Measurements from ENCODE around the gene RAP1GAP2. TPM values are rescaled to one million over a fixed set of nuclear protein-coding genes. Genes with fewer than 3 reads are reported as not detected.

RAP1GAP2 gene
- total and polyA plus RNA-seq, 2 experiments from 2014 or later, result 0.74 to 3.8 TPM

DNA sequence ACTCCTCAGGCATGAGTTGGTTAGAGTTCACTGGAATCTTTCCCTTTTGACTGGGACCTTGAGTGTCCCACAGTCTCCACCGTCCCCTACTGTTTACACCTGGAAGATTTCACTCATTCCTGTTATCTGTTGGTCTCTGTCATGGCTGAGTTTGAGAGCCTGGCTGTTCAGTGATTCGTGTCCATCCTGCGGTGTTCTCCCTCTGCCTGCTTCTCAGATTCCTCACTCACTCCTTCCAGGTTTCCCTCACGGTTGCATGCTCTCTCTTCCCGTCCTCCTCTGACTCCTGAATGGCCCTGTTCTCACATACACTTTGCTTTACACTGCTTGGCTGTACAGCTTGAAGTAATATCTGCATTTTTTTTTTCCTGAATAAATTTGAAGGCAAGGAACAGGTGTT lies 242.7 kb downstream of the RAP1GAP2 start:
- in situ Hi-C loops (cut with MboI), result loop anchor here (25.0 kb wide), 1 partner anchor 598 kb away; the partner anchor contains the start of genes CTNS and SHPK
- H3K27ac ChIP-seq, result no peak overlapping the region
- H3K9me3 ChIP-seq (ENCODE audit: low read depth), result no peaks in the 10 kb centered on the region
- H3K27me3 ChIP-seq (replicated peaks; ENCODE audit: insufficient read depth), result no peaks in the 10 kb centered on the region
- no peak for DNase-seq
- H3K36me3 ChIP-seq (ENCODE audit: low read depth), result no peaks in the 10 kb centered on the region
- WGBS, 2 experiments (ENCODE audit: low coverage in 1 of 2, low lambda C conversion rate in 2 of 2, missing lambda C conversion rate in 2 of 2), result 41 to 45% methylated on average over 5 of the region's 5 CpGs
- H4K20me1 ChIP-seq (ENCODE audit: insufficient read depth), result no peaks in the 10 kb centered on the region
- no peak overlapping the region for H3K4me3 ChIP-seq
- TF ChIP-seq EZH2phosphoT487 (IDR thresholded peaks at IDR 0.05; ENCODE audit: insufficient read depth, low read depth) (no peak), EZH2 (IDR thresholded peaks at IDR 0.05; ENCODE audit: insufficient read depth, poor library complexity, severe bottlenecking) (no peak)
- no peak overlapping the region for H2AFZ ChIP-seq
- no peaks in the 10 kb centered on the region for H3K79me2 ChIP-seq (ENCODE audit: insufficient read depth)
- no peaks in the 10 kb centered on the region for H3K9me2 ChIP-seq (ENCODE audit: insufficient read depth)
- no peaks in the 10 kb centered on the region for H3F3A ChIP-seq (ENCODE audit: insufficient read depth)
- H3K4me1 ChIP-seq (ENCODE audit: insufficient read depth), result no peaks in the 10 kb centered on the region
- no peak overlapping the region for H3K4me2 ChIP-seq (ENCODE audit: unreplicated experiment)
- H3K9ac ChIP-seq, result no peak overlapping the region

DNA sequence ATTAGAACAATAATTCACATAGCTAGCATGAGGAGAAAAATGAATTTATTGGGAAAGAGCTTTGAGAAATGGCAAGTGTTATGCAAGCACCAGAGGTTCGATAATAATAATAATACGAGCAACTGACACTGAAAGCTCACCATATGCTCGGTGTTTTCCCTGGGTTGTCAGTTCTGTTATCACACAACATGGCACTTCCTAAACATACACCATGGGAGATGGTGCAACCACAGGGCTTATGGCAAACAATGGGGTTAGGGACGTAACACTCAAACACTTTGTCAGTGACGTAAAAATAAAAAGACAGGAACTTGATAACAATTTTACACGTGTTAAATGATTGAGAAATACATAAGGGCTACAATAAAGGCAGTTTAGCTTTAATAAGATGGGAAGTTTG lies 243.5 kb downstream of the RAP1GAP2 start:
- no peaks in the 10 kb centered on the region for H3F3A ChIP-seq (ENCODE audit: insufficient read depth)
- no peaks in the 10 kb centered on the region for H3K36me3 ChIP-seq (ENCODE audit: low read depth)
- H3K4me1 ChIP-seq (ENCODE audit: insufficient read depth), result no peaks in the 10 kb centered on the region
- H4K20me1 ChIP-seq (ENCODE audit: insufficient read depth), result no peaks in the 10 kb centered on the region
- H3K4me3 ChIP-seq, result no peak overlapping the region
- no peaks in the 10 kb centered on the region for H3K9me2 ChIP-seq (ENCODE audit: insufficient read depth)
- no peak overlapping the region for H3K27ac ChIP-seq
- no peak overlapping the region for H3K9ac ChIP-seq
- H3K9me3 ChIP-seq (ENCODE audit: low read depth), result no peaks in the 10 kb centered on the region
- H2AFZ ChIP-seq, result no peak overlapping the region
- no peak overlapping the region for H3K4me2 ChIP-seq (ENCODE audit: unreplicated experiment)
- no peaks in the 10 kb centered on the region for H3K79me2 ChIP-seq (ENCODE audit: insufficient read depth)
- 51 to 64% methylated on average over 6 of the region's 6 CpGs for WGBS, 2 experiments (ENCODE audit: low coverage in 1 of 2, low lambda C conversion rate in 2 of 2, missing lambda C conversion rate in 2 of 2)
- in situ Hi-C loops (cut with MboI), result loop anchor here (25.0 kb wide), 1 partner anchor 598 kb away; the partner anchor contains the start of genes CTNS and SHPK
- TF ChIP-seq EZH2phosphoT487 (IDR thresholded peaks at IDR 0.05; ENCODE audit: insufficient read depth, low read depth) (no peak), EZH2 (IDR thresholded peaks at IDR 0.05; ENCODE audit: insufficient read depth, poor library complexity, severe bottlenecking) (no peak)
- DNase-seq, result no peak
- H3K27me3 ChIP-seq (replicated peaks; ENCODE audit: insufficient read depth), result no peaks in the 10 kb centered on the region

DNA sequence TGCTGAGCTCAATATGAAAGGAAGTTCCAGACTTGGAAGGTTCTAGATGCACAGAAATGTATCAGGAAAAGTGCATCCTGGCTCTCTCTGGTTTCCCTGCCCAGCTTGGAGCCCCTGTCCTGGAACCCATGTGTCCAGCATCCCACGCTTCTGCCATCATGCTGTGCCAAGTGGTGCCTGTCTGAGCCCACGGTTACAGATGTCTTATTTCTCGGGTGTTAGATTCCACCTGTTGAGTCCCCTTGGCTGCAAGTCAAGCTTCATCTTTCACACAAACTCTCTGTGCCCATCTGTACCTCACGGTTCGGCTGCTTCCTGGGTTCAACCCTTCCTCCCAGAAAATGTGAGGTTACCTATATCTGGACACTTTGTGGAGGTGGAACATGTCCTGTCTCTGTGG lies 244.6 kb downstream of the RAP1GAP2 start:
- H4K20me1 ChIP-seq (ENCODE audit: insufficient read depth), result no peaks in the 10 kb centered on the region
- no peaks in the 10 kb centered on the region for H3K79me2 ChIP-seq (ENCODE audit: insufficient read depth)
- no peaks in the 10 kb centered on the region for H3K4me1 ChIP-seq (ENCODE audit: insufficient read depth)
- no peak for DNase-seq
- in situ Hi-C loops (cut with MboI), result loop anchor here (25.0 kb wide), 1 partner anchor 596 kb away; the partner anchor contains the start of genes CTNS and SHPK
- no peaks in the 10 kb centered on the region for H3K36me3 ChIP-seq (ENCODE audit: low read depth)
- TF ChIP-seq EZH2phosphoT487 (IDR thresholded peaks at IDR 0.05; ENCODE audit: insufficient read depth, low read depth) (no peak), EZH2 (IDR thresholded peaks at IDR 0.05; ENCODE audit: insufficient read depth, poor library complexity, severe bottlenecking) (no peak)
- H3K27me3 ChIP-seq (replicated peaks; ENCODE audit: insufficient read depth), result no peaks in the 10 kb centered on the region
- H2AFZ ChIP-seq, result no peak overlapping the region
- H3K9ac ChIP-seq, result no peak overlapping the region
- no peaks in the 10 kb centered on the region for H3K9me2 ChIP-seq (ENCODE audit: insufficient read depth)
- 74 to 75% methylated on average over 5 of the region's 5 CpGs for WGBS, 2 experiments (ENCODE audit: low coverage in 1 of 2, low lambda C conversion rate in 2 of 2, missing lambda C conversion rate in 2 of 2)
- no peaks in the 10 kb centered on the region for H3K9me3 ChIP-seq (ENCODE audit: low read depth)
- H3F3A ChIP-seq (ENCODE audit: insufficient read depth), result no peaks in the 10 kb centered on the region
- no peak overlapping the region for H3K27ac ChIP-seq
- H3K4me3 ChIP-seq, result no peak overlapping the region
- H3K4me2 ChIP-seq (ENCODE audit: unreplicated experiment), result no peak overlapping the region

DNA sequence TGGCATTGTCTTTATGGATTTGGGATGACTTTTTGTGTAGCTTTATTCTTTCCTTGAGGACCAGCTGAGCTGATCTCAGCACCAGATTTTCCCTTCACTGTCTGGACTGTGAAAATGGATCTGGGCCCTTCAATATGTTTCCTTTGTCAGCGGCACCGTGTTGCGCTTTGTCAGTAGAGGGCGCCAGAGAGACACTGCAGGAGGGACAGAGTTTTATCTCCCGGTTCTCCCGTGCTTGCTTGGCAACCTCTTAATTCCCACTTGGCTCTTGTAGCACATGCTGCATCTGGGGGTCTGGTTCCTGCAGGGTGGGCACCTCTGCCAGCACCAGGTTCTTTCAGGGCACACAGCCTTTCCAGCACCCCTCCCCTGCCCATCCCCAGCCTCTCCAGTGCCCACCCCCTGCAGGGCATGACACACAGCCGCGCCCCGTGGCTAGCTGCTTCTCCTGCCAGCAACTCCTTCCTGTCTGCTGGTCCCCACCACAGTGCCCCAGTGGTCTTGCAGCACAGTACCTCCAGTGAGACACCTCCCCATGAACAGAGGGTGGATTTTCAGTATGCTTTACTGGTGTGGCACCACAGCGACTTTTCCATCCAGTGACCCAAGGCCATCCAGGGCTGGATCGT lies 247.6 kb downstream of the RAP1GAP2 start:
- TF ChIP-seq EZH2phosphoT487 (IDR thresholded peaks at IDR 0.05; ENCODE audit: insufficient read depth, low read depth) (no peak), EZH2 (IDR thresholded peaks at IDR 0.05; ENCODE audit: insufficient read depth, poor library complexity, severe bottlenecking) (no peak)
- Histone ChIP-seq H3K9me2 (ENCODE audit: insufficient read depth) (no peaks in the 10 kb centered on the region), H3K79me2 (ENCODE audit: insufficient read depth) (no peaks in the 10 kb centered on the region), H3K9me3 (ENCODE audit: low read depth) (no peaks in the 10 kb centered on the region), H4K20me1 (ENCODE audit: insufficient read depth) (no peaks in the 10 kb centered on the region), H3F3A (ENCODE audit: insufficient read depth) (no peaks in the 10 kb centered on the region), H3K27ac (no peak overlapping the region), H3K36me3 (ENCODE audit: low read depth) (no peaks in the 10 kb centered on the region), H2AFZ (no peak overlapping the region), H3K27me3 (replicated peaks; ENCODE audit: insufficient read depth) (no peaks in the 10 kb centered on the region), H3K9ac (no peak overlapping the region), H3K4me1 (ENCODE audit: insufficient read depth) (no peaks in the 10 kb centered on the region), H3K4me3 (no peak overlapping the region), H3K4me2 (ENCODE audit: unreplicated experiment) (no peak overlapping the region)
- WGBS, 2 experiments (ENCODE audit: low coverage in 1 of 2, low lambda C conversion rate in 2 of 2, missing lambda C conversion rate in 2 of 2), result 50 to 61% methylated on average over 11 of the region's 11 CpGs
- DNase-seq, result no peak
- in situ Hi-C loops (cut with MboI), result loop anchor here (25.0 kb wide), 1 partner anchor 593 kb away; the partner anchor contains the start of genes CTNS and SHPK
